Bronchial epithelial cell (primary cell): ENCODE results near the gene SEMA6B. TPM values are rescaled to one million over a fixed set of nuclear protein-coding genes. Genes with fewer than 3 reads are reported as not detected.

Experiments used
- DNase-seq: peaks from one replicate; pipeline ENCODE4 v3.0.0-alpha.2; 2010; ENCODE audit warnings: low read depth
- FAIRE-seq: peaks from 2 replicates; lab custom pipeline; 2011; peaks lifted over from hg19 to GRCh38; lab: Jason Lieb, UNC
- H3K27me3 ChIP-seq: 2 replicates; pipeline ENCODE4 v1.5.1; 2011; ENCODE audit warnings: low read length; ENCODE audit not compliant: control insufficient read depth, insufficient read depth
- H3K36me3 ChIP-seq: 2 replicates; pipeline ENCODE4 v1.5.1; 2011; ENCODE audit warnings: low read length; ENCODE audit not compliant: control insufficient read depth, insufficient read depth
- H3K4me3 ChIP-seq: 2 replicates; pipeline ENCODE4 v1.5.1; 2011; ENCODE audit warnings: mild to moderate bottlenecking, low read depth, low read length, control low read depth
- total RNA-seq: library from RNA; depleted of rRNA; stranded (reverse); fragments of >200 nt; gene quantifications from 2 replicates; pipeline ENCODE4 v1.2.1, GENCODE V29; 2014
- TF ChIP-seq, protein P1 (sequence below): IDR thresholded peaks from 2 replicates; pipeline ENCODE4 v1.5.1; 2011; ENCODE audit warnings: mild to moderate bottlenecking, moderate library complexity, low read length, control low read depth, inconsistent platforms; ENCODE audit not compliant: insufficient read depth, severe bottlenecking

SEMA6B gene
- total RNA-seq, 1 donor from 2014 or later, result under 0.01 TPM

- FAIRE-seq (no peak), DNase-seq (no peak)
- H3K27me3 ChIP-seq, result no peaks in the 10 kb centered on the region
- TF ChIP-seq, protein P1, sequence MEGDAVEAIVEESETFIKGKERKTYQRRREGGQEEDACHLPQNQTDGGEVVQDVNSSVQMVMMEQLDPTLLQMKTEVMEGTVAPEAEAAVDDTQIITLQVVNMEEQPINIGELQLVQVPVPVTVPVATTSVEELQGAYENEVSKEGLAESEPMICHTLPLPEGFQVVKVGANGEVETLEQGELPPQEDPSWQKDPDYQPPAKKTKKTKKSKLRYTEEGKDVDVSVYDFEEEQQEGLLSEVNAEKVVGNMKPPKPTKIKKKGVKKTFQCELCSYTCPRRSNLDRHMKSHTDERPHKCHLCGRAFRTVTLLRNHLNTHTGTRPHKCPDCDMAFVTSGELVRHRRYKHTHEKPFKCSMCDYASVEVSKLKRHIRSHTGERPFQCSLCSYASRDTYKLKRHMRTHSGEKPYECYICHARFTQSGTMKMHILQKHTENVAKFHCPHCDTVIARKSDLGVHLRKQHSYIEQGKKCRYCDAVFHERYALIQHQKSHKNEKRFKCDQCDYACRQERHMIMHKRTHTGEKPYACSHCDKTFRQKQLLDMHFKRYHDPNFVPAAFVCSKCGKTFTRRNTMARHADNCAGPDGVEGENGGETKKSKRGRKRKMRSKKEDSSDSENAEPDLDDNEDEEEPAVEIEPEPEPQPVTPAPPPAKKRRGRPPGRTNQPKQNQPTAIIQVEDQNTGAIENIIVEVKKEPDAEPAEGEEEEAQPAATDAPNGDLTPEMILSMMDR, result no peak
- H3K4me3 ChIP-seq, result no peak overlapping the region
- peaks cover 8% of the 10 kb centered on the region for H3K36me3 ChIP-seq
Observed at GRCh38 chr19:4505570-4506448, 53.7 kb downstream of the SEMA6B start.

DNA sequence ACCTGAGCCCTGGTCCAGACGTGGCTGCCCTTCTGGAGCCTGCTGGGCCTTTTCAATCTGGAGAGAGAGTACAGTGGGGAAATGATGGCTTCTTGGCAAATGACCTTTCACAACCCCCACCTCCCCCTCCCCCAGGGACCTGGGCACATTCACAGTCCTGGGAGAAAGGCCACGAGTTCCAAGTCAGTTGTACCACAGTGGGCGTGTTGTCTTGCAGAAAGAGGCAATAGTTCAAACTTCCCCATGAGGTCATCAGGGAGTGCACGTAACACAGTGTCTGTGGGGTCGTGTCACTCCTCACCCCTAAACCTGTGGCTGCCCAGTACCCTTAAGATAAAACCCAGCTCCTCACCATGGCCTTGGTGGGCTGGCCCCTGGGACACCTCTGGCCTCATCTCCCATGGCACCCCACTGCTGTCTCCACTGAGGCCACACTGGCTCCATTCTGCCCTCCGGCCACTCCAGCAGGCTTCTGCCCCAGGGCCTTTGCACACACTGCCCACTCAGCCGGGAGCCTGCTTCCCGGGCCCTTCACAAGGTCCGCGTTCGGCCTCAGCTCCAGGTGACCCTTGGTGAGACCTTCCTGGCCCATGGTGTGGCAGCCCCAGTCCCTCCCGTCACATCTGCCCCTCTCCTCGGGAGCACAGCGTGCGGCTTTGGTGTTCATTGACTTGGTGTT lies 54.5 kb downstream of the SEMA6B start:
- FAIRE-seq, result no peak
- peaks cover 8% of the 10 kb centered on the region for H3K36me3 ChIP-seq
- TF ChIP-seq, protein P1, result no peak

GRCh38 chr19:4504297-4504701 lies 55.2 kb downstream of the SEMA6B start:
- Histone ChIP-seq H3K4me3 (no peak overlapping the region), H3K27me3 (no peaks in the 10 kb centered on the region), H3K36me3 (peaks cover 10% of the 10 kb centered on the region)
- TF ChIP-seq, protein P1, result no peak
- no peak for DNase-seq
- FAIRE-seq, result no peak

More for the DNA sequence above, 54.5 kb downstream of the SEMA6B start:
- no peak for DNase-seq
- no peak overlapping the region for H3K4me3 ChIP-seq
- no peaks in the 10 kb centered on the region for H3K27me3 ChIP-seq

- Histone ChIP-seq H3K4me3 (no peak overlapping the region), H3K27me3 (no peaks in the 10 kb centered on the region), H3K36me3 (peaks cover 11% of the 10 kb centered on the region)
- TF ChIP-seq, protein P1, result no peak
- no peak for DNase-seq
- no peak for FAIRE-seq
Observed at GRCh38 chr19:4503825-4504170, 55.7 kb downstream of the SEMA6B start.

DNA sequence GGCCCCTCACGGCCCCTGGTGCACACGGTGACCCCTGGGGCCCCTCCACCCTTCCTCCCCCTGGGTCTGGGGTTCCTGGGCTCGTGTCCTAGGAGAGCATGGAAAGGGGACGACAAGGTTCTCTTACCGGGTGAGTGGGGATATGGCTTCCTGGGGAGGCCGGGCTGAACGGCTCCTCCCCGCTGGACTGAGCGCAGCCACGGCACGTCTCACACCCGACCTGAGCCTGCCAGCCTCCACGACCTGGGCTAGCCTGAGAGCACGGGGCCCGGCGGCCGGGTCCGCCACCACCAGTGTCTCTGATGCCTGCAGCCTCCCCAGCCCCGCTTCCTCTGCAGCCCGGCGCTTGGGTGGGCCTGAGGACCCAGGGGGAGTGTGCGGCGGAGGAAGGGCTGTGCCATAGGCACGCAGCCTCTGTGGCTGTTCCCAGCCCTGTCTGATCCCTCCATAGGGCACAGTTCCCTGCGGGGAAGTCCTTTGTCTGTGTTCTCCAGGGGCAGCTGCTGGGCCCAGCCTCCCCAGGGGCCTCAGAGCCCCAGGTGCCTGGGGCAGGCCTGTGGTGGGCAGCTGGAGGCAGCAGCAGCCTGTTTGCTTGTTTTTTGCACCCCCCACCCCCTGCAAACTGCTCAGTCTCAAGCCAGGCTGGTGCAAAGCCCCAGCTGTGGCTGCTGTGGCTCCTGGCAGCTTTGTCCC lies 56.2 kb downstream of the SEMA6B start:
- H3K27me3 ChIP-seq, result no peaks in the 10 kb centered on the region
- no peak for FAIRE-seq
- H3K36me3 ChIP-seq, result peaks cover 13% of the 10 kb centered on the region
- TF ChIP-seq, protein P1, result no peak
- H3K4me3 ChIP-seq, result no peak overlapping the region
- DNase-seq, result no peak
